Left ventricle myocardium superior (tissue), 1 donor: Measurements from ENCODE around the gene SLC8A2. TPM values are rescaled to one million over a fixed set of nuclear protein-coding genes. Genes with fewer than 3 reads are reported as not detected.

ENCODE experiments used
- ATAC-seq: fragments of 200-7000 bp; cut with Tn5 transposase; one replicate; pipeline ENCODE4 v1.9.1; 2020; ENCODE audit warnings: mild to moderate bottlenecking, moderate library complexity
- DNase-seq: peaks from one replicate; pipeline ENCODE4 v3.0.0-alpha.2; 2020
- intact Hi-C: fragments of 100-400 bp; cut with micrococcal nuclease; formaldehyde crosslinking; loops from one replicate; pipeline ENCODE4 v1.11.0; 2022
- total RNA-seq: library from RNA; stranded (reverse); fragmentation: NEBNext Ultra II Directional; extraction: Animal tissue kit (Norgen Biotek cat#: 25700); gene quantifications from one replicate; pipeline ENCODE4 v1.2.1, GENCODE V29; 2021
- donor health status: DM: no; HTN: yes; CAD: no; lungs with severe emphysema.

SLC8A2 gene
- total RNA-seq, 1 donor from 2014 or later: not detected

DNA sequence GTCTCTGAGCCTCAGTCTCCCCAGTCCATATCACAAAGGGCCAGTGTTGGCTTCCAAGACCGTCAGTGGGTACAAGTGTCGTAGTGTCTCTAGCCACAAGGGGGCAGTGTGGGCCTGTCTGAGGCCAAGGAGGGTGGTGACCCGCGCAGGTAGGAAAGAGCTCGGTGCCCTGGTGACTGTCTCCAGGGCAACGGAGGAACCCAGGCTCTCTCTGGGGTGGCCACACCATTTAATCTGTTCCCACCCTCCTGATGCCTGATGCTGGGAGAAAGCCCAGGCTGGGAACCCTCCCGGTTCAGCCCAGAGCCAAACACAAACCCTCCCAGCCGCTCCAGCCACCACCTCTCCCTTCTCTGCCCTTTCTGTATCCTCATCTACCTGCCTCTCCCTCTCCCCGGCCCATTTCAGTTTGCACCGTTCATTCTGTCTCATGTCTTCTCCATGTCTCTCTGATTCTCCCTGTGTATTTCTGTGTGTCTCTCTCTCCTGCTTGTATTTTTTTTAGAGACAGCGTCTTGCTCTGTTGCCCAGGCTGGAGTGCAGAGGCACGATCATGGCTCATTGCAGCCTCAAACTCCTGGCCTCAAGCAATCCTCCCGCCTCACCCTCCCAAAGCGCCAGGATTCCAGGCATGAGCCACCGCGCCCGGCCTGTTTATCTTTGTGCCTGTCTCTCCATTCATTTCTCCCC, 34.8 kb downstream of the SLC8A2 start:
- DNase-seq (peak; percentile 84), ATAC-seq (peak; percentile 97)
- intact Hi-C loops: loop anchor here (5.0 kb wide), 1 partner anchor 270 kb away; no protein-coding TSS in a partner anchor

DNA sequence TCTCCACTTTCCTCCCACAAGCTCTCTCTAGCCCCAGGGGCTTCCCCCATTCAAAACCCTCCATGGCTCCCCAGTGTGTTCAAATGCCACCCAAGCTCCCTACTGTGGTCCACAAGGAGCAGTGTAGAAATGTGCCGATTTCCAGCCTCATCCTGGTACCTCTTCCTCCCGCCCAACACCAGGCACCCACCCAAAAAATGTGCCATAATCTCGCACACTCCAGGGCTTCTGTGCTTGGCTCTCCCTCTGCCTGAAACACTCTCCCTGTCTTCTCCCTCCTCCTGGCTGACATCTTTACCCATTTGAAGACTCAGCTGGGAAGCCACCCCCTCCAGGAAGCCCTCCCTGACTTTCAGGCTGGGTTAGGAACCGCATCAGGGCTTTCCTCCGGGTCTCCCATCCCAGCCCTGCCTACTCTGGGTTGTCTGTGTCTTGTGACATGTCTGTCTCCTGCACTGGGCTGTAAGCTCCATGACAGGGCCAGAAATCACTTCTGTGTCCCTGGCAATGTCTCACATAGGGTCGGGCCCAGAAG, 35.7 kb downstream of the SLC8A2 start:
- DNase-seq (no peak), ATAC-seq (no peak)
- intact Hi-C loops: loop anchor here (5.0 kb wide), 1 partner anchor 271 kb away; no protein-coding TSS in a partner anchor

DNA sequence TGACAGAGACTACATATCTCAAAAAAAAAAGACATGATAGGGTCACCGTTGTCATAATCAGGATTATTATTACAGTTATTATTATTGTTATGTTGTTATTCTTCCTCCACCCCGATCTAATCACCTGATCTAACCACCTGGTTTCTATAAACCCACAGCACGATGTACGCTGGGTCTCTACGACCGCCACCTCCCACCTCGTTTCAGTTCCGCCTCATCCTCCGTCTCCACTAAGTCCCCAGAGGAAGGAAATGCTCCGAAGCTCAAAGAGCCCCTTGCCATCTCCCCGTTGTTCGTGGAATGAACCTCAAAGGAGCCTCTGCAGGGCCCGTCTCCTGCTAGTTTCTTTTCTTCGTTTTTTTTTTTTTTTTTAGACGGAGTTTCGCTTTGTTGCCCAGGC, 36.5 kb downstream of the SLC8A2 start:
- ATAC-seq: no peak
- no peak for DNase-seq
- intact Hi-C loops: loop anchor here (5.0 kb wide), 1 partner anchor 272 kb away; no protein-coding TSS in a partner anchor

DNA sequence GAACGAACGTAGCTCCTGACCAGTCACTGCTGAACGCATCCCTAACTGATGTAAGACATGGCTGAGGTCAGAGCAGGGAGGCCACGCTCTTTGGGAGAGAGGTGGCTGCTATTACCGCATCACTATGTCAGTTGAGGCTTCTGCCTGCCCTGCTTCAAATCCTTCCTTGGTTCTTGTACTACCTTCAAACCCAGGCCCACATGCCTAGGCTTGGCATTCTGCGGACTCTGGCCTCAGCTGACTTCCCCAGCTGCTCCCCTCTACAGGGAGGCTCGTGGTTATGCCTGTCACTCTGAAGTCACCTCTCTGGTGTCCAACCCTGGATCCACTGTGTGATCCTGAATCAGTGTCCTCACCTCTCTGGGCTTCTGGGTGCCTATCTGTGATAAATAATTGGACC, 37.6 kb downstream of the SLC8A2 start:
- intact Hi-C loops: no loop called here
- no peak for ATAC-seq
- DNase-seq: no peak

DNA sequence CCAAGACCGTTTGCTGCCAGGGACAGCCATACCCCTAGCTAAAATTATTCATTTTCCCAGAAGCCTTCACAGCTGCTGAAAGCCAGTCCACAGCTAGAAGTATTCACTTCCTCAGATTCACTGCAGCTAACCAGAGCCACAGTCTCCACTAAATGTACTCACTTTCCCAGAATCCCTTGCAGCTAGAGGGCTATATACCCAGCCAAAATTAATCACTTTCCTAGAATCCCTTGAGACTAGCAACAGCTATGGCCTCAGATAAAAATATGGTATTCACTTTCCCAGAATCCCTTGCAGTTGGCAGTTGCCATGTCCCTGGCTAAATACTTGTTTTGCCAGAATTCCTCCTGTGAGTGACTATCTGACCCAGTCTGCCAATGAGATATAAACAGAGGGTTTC, 38.6 kb downstream of the SLC8A2 start:
- ATAC-seq (no peak), DNase-seq (no peak)
- intact Hi-C loops: no loop called here

DNA sequence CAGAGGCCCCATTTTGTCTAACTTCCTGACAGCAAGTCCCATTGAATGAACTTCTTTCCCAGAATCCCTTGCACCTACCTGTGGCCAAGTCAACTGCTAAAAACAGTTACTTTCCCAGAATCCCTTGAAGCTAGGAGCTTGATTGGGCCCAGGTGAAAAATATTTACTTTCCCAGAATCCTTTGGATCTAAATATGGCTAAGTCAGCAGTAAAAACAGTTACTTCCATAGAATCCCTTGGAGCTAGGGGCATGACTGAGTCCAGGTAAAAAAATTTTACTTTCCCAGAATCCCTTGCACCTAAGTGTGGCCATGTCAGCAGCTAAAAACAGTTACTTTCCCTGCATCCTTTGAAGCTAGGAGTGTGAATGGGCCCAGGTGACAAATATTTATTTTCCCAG, 39.2 kb downstream of the SLC8A2 start:
- DNase-seq: no peak
- intact Hi-C loops: no loop called here
- ATAC-seq: no peak

DNA sequence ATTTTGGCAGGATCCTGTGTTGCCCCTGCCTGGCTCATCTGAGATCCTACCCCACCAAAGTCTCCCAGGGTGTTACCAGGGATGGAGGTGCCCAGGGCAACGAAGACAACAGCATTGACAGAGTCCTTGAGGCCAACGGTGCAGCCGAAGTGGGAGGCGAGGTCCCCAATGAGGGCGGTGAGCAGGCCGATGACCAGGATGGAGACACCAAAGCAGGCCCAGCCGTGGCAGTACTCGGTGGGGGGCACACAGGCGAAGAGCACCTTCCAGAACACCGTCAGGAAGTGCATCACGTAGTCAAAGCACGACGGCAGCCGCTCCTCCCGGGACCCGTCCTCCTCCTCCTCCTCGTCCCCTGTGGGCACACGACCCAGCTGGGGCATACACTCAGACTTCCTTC, 39.6 kb downstream of the SLC8A2 start:
- DNase-seq: no peak
- no peak for ATAC-seq
- intact Hi-C loops: no loop called here

DNA sequence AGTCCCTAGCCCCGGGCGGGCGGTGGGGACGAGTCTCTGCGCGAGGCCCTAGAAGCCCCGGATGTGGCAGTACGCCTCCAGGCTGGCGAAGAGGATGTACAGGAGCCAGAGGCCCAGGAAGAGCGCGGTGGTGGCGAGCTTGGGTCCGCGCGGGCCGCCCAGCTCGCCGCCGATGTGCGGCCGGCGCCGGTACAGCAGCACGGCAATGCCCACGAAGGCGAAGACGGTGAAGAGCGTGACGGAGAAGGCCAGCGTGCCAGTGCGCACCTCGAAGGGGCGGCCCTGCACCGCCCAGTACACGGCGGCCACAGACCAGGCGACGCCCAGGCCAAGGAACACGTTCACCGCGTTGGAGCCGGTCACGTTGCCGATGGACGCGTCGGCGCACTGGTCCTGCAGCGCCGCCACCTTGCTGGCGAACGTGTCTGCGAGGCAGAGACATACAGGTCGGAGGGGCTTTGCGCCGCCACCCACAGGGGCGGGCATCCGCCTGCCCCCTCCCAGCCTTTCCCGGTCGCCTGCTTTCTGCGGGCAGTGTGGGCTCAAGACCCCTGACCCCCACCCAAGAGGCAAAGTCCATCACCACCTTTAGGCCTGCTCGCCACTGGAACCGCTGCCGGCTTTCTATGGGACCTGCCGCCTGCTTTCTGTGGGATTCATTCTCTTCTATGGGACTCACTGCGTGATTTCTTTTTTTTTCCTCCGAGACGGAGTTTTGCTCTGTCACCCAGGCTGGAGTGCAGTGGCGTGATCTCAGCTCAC, 41.5 kb downstream of the SLC8A2 start:
- DNase-seq (peak; percentile 53), ATAC-seq (peak; percentile 22)
- intact Hi-C loops: no loop called here

DNA sequence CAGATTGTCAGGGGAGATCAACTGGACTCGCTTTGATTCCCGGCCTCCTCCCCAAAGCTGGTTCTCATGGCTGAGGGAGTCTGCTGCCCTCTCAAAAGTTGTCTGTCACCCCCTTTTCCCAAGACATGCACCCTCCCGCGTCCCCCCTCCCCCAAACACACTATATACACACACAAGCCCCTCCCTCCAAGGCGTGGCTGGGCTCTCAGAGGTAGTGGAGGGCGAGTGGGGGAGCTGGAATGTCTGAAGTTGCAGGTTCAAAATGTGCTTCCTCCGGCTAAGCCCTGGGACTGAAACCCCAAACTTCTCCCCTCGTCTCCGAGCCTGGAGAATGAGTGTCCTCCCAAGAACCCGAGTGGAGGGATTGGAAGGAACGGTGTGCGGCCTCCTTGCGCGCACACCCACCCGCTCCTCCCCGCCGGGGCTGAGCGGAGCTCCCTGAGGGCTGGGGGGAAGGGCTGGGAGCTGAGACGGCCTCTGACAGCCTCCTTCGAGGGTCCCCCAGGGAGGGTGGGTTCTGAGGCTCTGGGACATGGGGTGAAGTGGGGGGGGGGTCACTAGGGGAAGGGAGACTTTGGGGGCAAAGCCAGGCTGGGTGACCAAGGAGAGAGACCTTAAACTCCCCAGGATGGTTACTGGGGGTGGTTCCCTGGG, 42.4 kb downstream of the SLC8A2 start:
- ATAC-seq (no peak), DNase-seq (no peak)
- intact Hi-C loops: no loop called here

DNA sequence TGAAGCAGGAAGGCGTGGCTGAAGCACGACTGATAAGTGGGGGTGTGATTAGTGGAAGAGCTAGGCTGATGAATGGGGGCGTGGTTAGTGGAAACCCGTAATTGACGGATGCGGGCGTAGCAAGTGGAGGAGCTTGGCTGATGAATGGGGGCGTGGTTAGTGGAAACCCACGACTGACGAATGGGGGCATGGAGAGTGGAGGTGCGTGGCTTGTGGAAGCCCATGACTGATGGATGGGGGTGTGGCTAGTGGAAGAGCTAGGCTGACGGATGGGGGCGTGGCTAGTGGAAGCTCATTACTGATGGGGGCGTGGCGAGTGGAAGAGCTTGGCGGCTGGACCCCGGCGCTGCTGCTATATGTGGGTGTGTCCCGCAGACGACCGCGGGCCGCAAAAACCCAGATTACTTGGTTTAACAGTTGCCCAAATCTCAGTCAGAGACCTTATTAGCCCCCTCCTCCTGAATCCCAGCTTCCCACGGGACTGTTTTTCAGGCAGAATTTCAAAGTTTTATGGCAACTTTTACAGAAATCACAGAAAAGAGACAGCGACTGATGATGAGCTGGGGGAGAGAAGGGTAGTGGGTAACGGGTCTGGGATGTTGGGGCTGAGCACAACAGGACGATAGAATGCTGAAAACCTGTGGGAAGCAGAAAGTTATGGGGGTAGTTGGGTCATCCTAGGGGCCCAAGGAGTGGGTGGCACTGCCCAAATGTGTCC, 43.4 kb downstream of the SLC8A2 start:
- peak; percentile 92 for ATAC-seq
- peak; percentile 83 for DNase-seq
- intact Hi-C loops: no loop called here

DNA sequence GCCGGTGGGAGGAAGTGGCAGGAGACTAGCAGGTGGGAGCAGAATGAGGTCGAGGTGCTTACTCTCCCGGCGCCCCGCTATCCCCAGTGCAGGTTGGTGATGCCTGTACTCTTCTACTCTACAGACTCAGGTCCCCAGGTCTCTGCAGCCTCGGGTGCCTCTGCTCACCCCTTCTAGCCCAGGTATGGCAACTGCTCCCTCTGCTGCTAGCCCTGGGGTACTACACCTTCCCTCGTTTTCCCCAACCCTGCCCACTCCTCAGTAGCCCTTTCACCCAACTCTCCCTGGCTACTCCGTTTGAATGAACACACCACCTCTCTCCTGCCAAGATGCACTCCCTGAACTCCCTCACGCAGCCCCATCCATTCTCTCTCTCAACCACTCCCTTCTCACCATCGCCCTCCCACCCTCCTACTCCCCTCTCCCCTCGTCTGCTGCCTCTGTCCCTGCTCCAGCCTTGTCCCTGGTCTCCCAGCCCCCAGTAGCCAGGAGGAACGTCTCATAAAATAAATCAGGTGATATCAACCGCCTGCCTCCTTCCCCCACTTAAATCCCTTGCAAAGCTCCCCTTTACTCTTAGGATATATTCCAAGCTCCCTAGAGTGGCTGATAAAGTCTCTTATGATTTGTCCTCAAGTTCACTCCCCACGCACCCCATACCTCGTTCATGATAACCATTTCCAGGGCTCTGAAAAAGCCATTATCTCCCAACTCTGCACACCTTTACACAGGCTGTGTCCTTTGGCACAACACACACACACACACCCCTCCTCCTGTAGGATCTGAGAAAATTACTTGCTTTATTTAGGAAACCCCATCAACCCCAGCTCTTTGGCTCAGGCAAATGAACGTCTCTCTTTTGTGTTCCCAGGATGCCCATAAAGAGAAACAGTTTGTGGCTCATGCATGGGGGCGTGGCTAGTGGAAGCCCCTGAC, 44.2 kb downstream of the SLC8A2 start:
- DNase-seq: peak; percentile 64
- ATAC-seq: peak; percentile 72
- intact Hi-C loops: no loop called here

DNA sequence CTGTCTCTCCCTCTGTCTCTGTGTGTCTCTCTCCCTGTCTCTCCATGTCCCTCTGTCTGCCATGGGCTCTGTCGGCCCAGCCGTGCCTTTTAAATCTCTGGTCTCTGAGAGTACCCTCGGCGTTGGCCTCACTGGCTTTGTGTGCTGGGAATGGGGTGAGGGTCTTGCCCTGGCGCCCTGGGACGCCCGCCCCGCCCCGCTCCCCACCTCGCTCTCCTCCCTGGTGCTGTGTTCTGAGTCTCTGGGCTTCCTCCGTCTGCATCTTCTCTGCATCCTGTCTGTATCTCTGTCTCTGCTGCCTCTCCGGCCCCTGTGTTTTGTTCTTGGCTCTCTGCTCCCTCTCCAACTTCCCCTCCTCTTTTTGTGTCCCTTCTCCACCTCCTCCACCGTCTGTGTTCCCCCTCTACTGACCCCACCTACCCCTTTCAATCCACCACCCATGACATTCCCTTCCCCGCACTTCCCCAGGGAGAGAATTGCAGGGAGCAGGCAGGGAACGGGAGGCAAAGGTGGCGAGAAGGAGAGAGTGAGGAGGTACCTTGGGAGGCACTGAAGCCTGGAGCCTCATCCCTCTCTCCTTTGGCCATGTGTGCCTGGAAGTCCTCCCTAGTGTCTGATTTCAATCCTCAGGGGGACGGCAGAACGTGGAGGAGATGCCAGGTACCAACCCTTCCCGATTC, 48.4 kb downstream of the SLC8A2 start:
- intact Hi-C loops: no loop called here
- ATAC-seq (no peak), DNase-seq (no peak)

DNA sequence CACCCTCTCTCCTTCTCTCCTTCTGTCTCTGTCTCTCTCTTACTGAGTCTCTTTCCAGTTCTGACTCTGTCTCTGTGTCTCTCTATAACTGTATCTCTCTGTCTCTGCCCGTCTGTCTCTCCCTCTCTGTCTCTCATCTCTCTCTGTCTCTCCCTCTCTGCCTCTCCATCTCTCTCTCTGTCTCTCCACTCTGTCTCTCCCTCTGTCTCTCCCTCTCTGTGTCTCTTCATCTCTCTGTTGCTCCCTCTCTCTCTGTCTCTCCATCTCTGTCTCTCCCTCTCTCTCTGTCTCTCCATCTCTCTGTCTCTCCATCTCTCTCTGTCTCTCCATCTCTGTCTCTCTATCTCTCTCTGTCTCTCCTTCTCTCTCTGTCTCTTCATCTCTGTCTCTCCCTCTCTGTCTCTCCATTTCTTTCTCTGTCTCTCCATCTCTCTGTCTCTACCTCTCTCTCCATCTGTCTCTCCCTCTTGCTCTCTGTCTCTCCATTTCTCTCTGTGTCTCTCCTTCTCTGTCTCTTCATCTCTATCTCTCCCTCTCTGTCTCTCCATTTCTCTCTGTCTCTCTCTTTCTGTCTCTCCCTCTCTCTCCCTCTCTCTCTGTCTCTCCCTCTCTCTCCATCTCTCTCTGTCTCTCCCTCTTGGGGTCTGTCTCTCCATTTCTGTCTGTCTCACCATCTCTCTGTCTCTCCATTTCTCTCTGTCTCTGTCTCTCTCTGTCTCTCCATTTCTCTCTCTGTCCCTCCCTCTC, 49.1 kb downstream of the SLC8A2 start:
- ATAC-seq (no peak), DNase-seq (no peak)
- intact Hi-C loops: no loop called here

DNA sequence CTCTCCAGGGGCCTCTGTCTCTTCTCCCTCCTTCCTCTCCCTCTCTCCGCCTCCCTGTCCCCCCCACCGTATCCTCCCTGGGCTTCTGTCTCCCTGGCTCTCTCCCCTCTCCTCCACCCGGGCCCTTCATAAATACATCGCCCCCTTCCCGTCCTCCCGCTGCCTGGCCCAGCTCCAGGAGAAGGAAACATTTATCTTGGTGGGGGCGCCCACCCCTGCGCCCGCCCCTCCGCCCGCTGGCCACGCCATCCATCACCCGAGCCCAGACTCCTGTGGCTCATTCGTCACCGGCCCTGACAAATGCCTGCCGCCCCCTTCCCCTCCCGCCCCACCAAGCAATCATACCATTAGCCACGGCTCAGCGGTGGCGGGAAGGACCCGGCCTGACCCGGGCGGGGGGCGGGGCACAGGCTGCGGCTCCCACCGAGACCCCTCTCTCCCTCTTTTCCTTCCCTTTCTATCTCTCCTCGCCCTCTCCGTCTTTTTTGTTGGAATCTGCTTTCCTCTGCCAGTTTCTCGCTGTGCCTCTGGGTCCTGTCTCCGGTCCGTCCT, 49.8 kb downstream of the SLC8A2 start:
- no peak for ATAC-seq
- no peak for DNase-seq
- intact Hi-C loops: no loop called here

DNA sequence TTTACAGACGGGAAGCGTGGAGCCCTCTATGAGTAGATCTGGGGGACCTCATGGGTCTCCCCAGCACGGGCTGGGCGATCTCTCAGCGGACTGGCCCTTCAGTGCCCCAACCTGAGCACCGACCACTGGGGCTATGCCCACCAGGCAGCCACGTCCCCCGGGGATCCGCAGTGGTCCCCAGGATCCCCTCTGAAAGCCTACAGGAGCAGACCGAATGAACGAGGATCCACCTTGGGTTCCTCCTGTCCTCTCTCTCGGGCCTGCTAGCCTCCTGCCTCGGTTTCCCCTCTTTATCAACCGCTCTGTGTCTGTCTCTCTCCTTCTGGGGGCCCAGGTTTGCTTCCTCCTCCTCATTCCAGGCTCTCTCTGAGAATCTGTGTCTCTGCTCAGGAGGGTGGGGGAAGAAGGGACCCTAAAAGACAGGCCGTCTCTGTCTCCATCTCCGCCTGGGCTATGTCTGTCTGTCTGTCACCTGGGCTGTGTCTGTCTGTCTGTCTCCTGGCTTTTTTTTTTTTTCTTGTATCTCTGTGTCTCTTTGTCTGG, 50.4 kb downstream of the SLC8A2 start:
- no peak for DNase-seq
- no peak for ATAC-seq
- intact Hi-C loops: no loop called here

DNA sequence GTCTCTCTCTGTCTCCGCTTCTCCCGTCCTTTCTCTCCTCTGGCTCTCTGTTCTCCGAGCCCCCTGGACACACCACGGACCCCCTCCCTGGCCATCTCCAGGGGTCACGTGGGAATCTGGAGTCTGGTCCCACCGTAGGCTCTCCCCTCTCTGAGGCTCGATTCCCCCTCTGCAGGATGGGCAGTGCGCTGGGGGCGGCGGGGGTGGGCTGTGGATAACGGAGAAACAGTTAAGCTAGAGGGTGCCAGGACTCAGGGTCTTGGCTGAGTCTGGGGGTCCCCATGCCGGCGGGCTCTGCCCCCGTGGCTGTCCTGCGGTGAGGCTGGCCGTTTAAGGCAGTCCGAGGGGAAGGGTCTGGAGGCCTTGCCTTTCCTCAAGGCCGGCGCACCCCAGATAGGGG, 51.9 kb downstream of the SLC8A2 start:
- ATAC-seq (no peak), DNase-seq (no peak)
- intact Hi-C loops: no loop called here
